Activated B cell treated with CpG ODN at 0.5 μM for 24 hours (primary cell): Measurements from ENCODE around the gene EPSTI1. TPM values are rescaled to one million over a fixed set of nuclear protein-coding genes. Genes with fewer than 3 reads are reported as not detected.

Experiments
- ATAC-seq: fragments of 200-7000 bp; cut with Tn5 transposase; one replicate; pipeline ENCODE4 v1.10.0; 2021; ENCODE audit warnings: low read depth, mild to moderate bottlenecking, moderate library complexity
- CTCF ChIA-PET: fragments of 350-600 bp; sonication (Branson Sonifier 250); formaldehyde crosslinking; loops from one replicate; lab custom pipeline; 2021; ENCODE audit warnings: antibody characterized with exemption; lab: Charles Lee
- POLR2A ChIA-PET: fragments of 350-600 bp; sonication (Branson Sonifier 250); formaldehyde crosslinking; loops from one replicate; lab custom pipeline; 2021; ENCODE audit warnings: antibody characterized with exemption; lab: Charles Lee
- DNase-seq: peaks from one replicate; pipeline ENCODE4 v3.0.0; 2022
- H3K27ac Mint-ChIP-seq: one replicate; pipeline ENCODE4 v1.8.0; 2020; ENCODE audit warnings: mixed read lengths
- H3K27me3 Mint-ChIP-seq: one replicate; pipeline ENCODE4 v1.8.0; 2021; ENCODE audit warnings: mixed read lengths
- H3K36me3 Mint-ChIP-seq: one replicate; pipeline ENCODE4 v1.8.0; 2021; ENCODE audit warnings: low read depth, mixed read lengths
- H3K4me1 Mint-ChIP-seq: one replicate; pipeline ENCODE4 v1.8.0; 2021; ENCODE audit warnings: mixed read lengths
- H3K4me3 Mint-ChIP-seq: one replicate; pipeline ENCODE4 v1.8.0; 2020; ENCODE audit warnings: mild to moderate bottlenecking, mixed read lengths
- H3K9me3 Mint-ChIP-seq: one replicate; pipeline ENCODE4 v1.8.0; 2020; ENCODE audit warnings: mixed read lengths
- intact Hi-C: fragments of 100-400 bp; cut with micrococcal nuclease; formaldehyde crosslinking; loops from one replicate; pipeline ENCODE4 v1.15.1; 2024
- total RNA-seq: library from RNA; stranded (reverse); gene quantifications from 2 replicates; pipeline ENCODE4 v1.2.3, GENCODE V29; 2022
- TF ChIP-seq, protein P1 (sequence below): fragments of 200-600 bp; IDR thresholded peaks from one replicate; pipeline ENCODE4 v1.8.0; 2022; ENCODE audit warnings: antibody characterized with exemption, mild to moderate bottlenecking

Gene EPSTI1
- total RNA-seq, 1 donor from 2014 or later: 32.8 TPM

DNA sequence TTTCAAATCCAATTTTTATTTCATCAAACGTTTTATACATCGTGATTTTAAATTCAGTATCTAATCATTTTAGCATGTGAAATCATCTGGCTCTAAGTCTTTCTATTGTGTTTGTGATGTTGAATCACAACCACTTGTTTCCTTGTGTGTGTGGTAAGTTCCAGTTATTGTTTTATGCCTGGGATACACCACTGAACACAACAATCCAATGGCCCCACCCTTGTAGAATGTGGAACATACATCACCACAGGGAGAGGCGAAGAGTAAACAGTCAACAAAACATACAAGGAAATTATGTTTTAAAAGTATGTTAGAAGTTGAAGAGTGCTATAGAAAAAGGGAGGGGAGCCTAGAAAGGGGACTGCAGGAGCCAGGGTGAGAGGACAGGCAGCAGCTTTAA is 100.5 kb downstream of the EPSTI1 start:
- ATAC-seq (no peak), DNase-seq (no peak)
- intact Hi-C loops: no loop called here
- Mint-ChIP-seq H3K27ac (no peak overlapping the region), H3K4me3 (no peak overlapping the region), H3K4me1 (no peaks in the 10 kb centered on the region), H3K9me3 (no peaks in the 10 kb centered on the region), H3K36me3 (peaks cover 44% of the 10 kb centered on the region), H3K27me3 (no peaks in the 10 kb centered on the region)
- CTCF ChIA-PET: no interaction called here
- TF ChIP-seq, protein P1, sequence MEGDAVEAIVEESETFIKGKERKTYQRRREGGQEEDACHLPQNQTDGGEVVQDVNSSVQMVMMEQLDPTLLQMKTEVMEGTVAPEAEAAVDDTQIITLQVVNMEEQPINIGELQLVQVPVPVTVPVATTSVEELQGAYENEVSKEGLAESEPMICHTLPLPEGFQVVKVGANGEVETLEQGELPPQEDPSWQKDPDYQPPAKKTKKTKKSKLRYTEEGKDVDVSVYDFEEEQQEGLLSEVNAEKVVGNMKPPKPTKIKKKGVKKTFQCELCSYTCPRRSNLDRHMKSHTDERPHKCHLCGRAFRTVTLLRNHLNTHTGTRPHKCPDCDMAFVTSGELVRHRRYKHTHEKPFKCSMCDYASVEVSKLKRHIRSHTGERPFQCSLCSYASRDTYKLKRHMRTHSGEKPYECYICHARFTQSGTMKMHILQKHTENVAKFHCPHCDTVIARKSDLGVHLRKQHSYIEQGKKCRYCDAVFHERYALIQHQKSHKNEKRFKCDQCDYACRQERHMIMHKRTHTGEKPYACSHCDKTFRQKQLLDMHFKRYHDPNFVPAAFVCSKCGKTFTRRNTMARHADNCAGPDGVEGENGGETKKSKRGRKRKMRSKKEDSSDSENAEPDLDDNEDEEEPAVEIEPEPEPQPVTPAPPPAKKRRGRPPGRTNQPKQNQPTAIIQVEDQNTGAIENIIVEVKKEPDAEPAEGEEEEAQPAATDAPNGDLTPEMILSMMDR: no peak
- POLR2A ChIA-PET: no interaction called here

DNA sequence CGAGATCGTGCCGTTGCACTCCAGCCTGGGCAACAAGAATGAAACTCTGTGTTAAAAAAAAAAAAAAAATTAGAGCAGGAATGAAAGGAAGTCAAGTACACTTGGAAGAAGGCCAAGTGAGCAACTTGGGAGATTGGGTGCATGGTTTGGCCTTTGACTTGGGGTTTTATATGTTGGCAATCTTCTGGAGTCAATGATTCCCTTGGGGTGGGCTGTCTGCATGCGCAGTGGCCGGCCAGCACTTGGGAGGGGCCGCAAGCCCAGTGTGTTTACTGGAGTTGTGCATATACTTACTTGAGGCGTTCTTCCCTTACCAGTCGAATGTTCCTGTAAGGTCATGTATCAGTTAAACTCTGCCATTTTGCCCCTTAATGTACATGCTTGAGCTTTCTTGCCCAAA is 106.7 kb downstream of the EPSTI1 start:
- TF ChIP-seq, protein P1: no peak
- ChIA-PET CTCF (no interaction called here), POLR2A (no interaction called here)
- H3K36me3 Mint-ChIP-seq: peaks cover 36% of the 10 kb centered on the region
- H3K27ac Mint-ChIP-seq: no peak overlapping the region
- H3K4me1 Mint-ChIP-seq: no peaks in the 10 kb centered on the region
- intact Hi-C loops: loop anchor here (10.0 kb wide), 1 partner anchor 919 kb away; no protein-coding TSS in a partner anchor
- H3K27me3 Mint-ChIP-seq: no peaks in the 10 kb centered on the region
- no peak overlapping the region for H3K4me3 Mint-ChIP-seq
- no peaks in the 10 kb centered on the region for H3K9me3 Mint-ChIP-seq
- DNase-seq: no peak
- no peak for ATAC-seq

DNA sequence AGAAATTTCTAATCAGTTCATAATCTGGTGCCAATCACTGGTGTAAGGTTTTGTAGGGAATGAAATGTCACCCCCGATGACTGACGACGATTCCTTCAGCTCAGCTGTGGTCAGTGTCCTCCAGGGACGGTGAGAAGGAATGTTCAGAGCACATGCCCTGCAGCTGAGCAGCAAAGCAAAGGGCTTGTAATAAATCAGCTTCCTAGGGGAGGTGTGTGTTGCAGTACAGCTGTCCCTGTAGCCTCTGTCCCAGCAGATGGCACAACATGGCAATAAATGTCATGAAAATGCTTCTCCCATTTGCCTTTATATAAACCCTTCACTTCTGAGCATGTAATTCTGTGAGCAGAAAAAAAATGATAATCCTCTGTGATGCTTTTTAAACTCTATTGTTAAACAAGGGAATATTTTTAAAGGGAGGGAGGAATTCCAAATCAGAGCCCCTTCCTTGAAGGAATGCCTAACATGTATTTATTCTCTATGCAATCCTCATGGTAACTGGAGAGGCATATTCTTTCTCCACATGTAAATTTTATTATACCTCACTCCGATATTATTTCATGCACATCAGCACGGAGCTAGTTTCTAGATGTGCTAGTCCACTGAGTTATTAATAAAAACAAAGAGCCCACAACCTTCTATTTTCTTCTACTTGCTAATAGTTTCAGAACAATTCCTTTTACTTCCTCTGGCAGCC is 108.1 kb downstream of the EPSTI1 start:
- intact Hi-C loops: loop anchor here (10.0 kb wide), 1 partner anchor 921 kb away; no protein-coding TSS in a partner anchor
- ChIA-PET CTCF (no interaction called here), POLR2A (no interaction called here)
- no peak for DNase-seq
- TF ChIP-seq, protein P1: no peak
- Mint-ChIP-seq H3K36me3 (peaks cover 33% of the 10 kb centered on the region), H3K4me3 (no peak overlapping the region), H3K4me1 (no peaks in the 10 kb centered on the region), H3K27ac (no peak overlapping the region), H3K27me3 (peaks cover 5% of the 10 kb centered on the region), H3K9me3 (no peaks in the 10 kb centered on the region)
- ATAC-seq: no peak

DNA sequence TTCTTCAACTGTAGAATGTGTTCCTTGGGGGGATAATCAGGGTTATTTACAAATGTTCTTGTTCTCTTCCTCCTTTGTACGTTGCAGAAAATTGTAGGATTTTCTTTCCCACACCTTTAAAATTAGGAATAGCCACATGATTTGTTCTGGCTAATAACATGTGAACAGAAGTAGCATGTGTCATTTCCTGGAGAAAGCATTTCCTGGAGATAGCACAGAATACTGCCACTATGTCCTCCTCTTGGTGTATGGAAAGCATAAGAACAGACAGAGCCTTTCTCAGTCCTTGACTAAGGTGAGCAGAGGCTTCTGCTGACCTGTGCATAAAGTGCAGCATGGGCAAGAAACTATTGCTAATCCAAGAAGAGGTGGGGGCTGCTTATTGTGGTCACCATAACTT is 108.9 kb downstream of the EPSTI1 start:
- H3K36me3 Mint-ChIP-seq: peaks cover 25% of the 10 kb centered on the region
- H3K4me3 Mint-ChIP-seq: no peak overlapping the region

DNA sequence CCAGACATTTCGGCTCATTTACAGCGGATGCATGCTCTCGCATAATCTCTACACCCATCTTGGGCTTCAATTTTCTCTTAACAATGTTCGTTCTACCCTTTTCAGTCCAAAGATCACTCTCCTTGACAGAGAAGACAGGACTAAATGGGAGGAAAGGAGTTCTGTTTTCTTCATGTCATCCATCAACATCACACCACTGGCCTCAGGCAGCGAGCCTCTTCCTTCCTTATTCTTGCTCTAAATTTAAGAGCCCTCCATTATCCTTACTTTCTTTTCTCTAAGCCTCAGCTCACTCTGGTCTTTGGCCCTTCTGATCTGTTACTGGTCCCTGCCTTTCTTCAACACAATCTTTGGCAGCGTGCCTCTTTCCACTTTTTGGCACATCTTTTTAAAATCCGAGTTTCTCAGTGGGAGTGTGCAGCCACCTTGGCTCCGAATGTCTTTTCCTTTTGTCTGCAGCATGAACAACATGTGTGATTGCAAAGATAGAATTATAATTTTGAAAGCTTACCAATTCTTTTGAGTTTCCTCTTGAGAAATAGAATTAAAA is 111.9 kb downstream of the EPSTI1 start:
- H3K4me3 Mint-ChIP-seq: no peak overlapping the region
- peaks cover 22% of the 10 kb centered on the region for H3K4me1 Mint-ChIP-seq
- peaks cover 5% of the 10 kb centered on the region for H3K27me3 Mint-ChIP-seq
- ChIA-PET POLR2A (no interaction called here), CTCF (no interaction called here)
- peaks cover 2% of the 10 kb centered on the region for H3K36me3 Mint-ChIP-seq
- no peak overlapping the region for H3K27ac Mint-ChIP-seq
- H3K9me3 Mint-ChIP-seq: no peaks in the 10 kb centered on the region
- DNase-seq (no peak), ATAC-seq (no peak)
- TF ChIP-seq, protein P1: no peak
- intact Hi-C loops: loop anchor here (10.0 kb wide), 1 partner anchor 925 kb away; no protein-coding TSS in a partner anchor

More for the DNA sequence above, 108.9 kb downstream of the EPSTI1 start:
- CTCF ChIA-PET: no interaction called here
- H3K27ac Mint-ChIP-seq: no peak overlapping the region
- POLR2A ChIA-PET: no interaction called here
- TF ChIP-seq, protein P1: no peak
- no peaks in the 10 kb centered on the region for H3K9me3 Mint-ChIP-seq
- DNase-seq: no peak
- H3K4me1 Mint-ChIP-seq: peaks cover 2% of the 10 kb centered on the region
- intact Hi-C loops: loop anchor here (10.0 kb wide), 1 partner anchor 922 kb away; no protein-coding TSS in a partner anchor
- no peak for ATAC-seq
- H3K27me3 Mint-ChIP-seq: peaks cover 5% of the 10 kb centered on the region
